ENCODE measurements around the gene LRPPRC.
"Not testable (repeated sequence)": the region's sequence is repeated elsewhere in the genome, so short reads cannot be mapped to it uniquely, and the experiment has no call there.

LRPPRC gene

DNA sequence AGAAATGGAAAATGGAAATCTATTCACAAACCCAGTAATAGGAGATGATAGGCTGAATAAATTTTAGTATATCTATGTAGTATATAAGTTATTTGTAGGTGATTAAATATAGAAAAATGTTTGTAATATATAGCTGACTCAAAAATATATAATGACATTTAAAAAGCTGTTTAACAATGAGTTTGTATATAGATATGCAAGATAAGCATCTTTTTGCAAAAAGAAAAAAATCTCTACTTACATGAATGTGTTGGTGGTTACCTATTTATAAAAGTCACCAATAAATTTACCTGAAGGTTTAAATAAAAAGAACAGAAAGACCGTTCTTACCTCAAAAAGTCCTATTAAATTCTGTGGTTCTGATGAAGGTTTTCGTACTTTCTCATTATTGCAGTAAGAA, 71.3 kb downstream of the LRPPRC start:
- H3K4me3 ChIP-seq (IDR thresholded peaks at IDR 0.05; ENCODE audit: insufficient read depth, low read depth, low read length): no peak overlapping the region
- no peak overlapping the region for H3K4me2 ChIP-seq
- no peaks in the 10 kb centered on the region for H4K20me1 ChIP-seq (ENCODE audit: insufficient read depth)
- no peaks in the 10 kb centered on the region; the same call in 1 of the 2 replicates for H3K36me3 ChIP-seq (ENCODE audit: insufficient read depth)
- H3K27me3 ChIP-seq (ENCODE audit: insufficient read depth, low read depth): no peaks in the 10 kb centered on the region
- TF ChIP-seq, protein P1, sequence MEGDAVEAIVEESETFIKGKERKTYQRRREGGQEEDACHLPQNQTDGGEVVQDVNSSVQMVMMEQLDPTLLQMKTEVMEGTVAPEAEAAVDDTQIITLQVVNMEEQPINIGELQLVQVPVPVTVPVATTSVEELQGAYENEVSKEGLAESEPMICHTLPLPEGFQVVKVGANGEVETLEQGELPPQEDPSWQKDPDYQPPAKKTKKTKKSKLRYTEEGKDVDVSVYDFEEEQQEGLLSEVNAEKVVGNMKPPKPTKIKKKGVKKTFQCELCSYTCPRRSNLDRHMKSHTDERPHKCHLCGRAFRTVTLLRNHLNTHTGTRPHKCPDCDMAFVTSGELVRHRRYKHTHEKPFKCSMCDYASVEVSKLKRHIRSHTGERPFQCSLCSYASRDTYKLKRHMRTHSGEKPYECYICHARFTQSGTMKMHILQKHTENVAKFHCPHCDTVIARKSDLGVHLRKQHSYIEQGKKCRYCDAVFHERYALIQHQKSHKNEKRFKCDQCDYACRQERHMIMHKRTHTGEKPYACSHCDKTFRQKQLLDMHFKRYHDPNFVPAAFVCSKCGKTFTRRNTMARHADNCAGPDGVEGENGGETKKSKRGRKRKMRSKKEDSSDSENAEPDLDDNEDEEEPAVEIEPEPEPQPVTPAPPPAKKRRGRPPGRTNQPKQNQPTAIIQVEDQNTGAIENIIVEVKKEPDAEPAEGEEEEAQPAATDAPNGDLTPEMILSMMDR (conservative IDR thresholded peaks at IDR 0.05; ENCODE audit: low read depth, low read length): no peak
- H3K27ac ChIP-seq: no peak overlapping the region
- no peaks in the 10 kb centered on the region for H3K4me1 ChIP-seq (ENCODE audit: low read depth, poor library complexity, severe bottlenecking)
- H3K79me2 ChIP-seq (ENCODE audit: insufficient read depth, low read depth): no peaks in the 10 kb centered on the region
- no peak overlapping the region for H3K9ac ChIP-seq
- H2AFZ ChIP-seq (ENCODE audit: low read depth): no peak overlapping the region

GRCh38 chr2:43911136-43911790, 84.5 kb downstream of the LRPPRC start:
- H3K27me3 ChIP-seq (ENCODE audit: insufficient read depth, low read depth); H3K4me1 ChIP-seq (ENCODE audit: low read depth, poor library complexity, severe bottlenecking); H3K9ac ChIP-seq; H3K4me2 ChIP-seq; H3K79me2 ChIP-seq (ENCODE audit: insufficient read depth, low read depth); H3K4me3 ChIP-seq (IDR thresholded peaks at IDR 0.05; ENCODE audit: insufficient read depth, low read depth, low read length); H2AFZ ChIP-seq (ENCODE audit: low read depth); H3K27ac ChIP-seq; H4K20me1 ChIP-seq (ENCODE audit: insufficient read depth); H3K36me3 ChIP-seq (ENCODE audit: insufficient read depth): not testable (repeated sequence)

DNA sequence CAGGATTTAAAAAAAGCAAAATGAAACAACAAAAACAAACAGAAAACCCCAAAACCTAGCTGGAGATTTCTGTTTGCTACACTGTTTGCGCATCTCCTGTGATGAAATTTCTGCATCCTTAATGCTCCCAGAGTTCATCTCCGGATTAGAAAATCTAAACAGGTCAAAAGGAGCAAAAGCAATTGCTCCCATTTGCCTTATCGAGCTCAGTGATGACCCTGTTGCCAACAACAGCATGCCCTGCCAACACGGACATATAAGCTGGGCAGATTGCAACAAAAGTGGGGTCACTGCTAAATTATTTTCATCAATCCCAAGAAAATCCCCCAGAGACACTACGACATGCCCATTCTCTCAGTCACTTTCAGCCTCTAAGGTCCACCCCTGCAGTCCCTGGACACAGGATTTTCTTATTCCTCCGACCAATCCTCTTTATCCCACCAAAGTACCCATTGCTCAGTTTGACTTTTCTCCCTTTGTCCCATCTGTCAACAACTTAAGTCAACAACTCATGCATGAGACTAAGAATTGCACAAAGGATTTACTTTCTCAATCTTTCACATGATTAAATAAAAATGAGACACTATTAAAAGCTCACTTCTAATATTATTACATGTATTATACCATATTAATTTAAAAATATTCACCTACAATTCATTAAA, 89.2 kb downstream of the LRPPRC start:
- no peak overlapping the region for H2AFZ ChIP-seq (ENCODE audit: low read depth)
- H3K36me3 ChIP-seq (ENCODE audit: insufficient read depth): no peaks in the 10 kb centered on the region; the same call in 1 of the 2 replicates
- H3K4me3 ChIP-seq (IDR thresholded peaks at IDR 0.05; ENCODE audit: insufficient read depth, low read depth, low read length): no peak overlapping the region
- no peaks in the 10 kb centered on the region; the same call in 1 of the 2 replicates for H3K27me3 ChIP-seq (ENCODE audit: insufficient read depth, low read depth)
- no peak overlapping the region for H3K4me2 ChIP-seq
- H4K20me1 ChIP-seq (ENCODE audit: insufficient read depth): no peaks in the 10 kb centered on the region
- H3K79me2 ChIP-seq (ENCODE audit: insufficient read depth, low read depth): no peaks in the 10 kb centered on the region
- TF ChIP-seq, protein P1 (conservative IDR thresholded peaks at IDR 0.05; ENCODE audit: low read depth, low read length): no peak
- H3K27ac ChIP-seq: no peak overlapping the region
- H3K9ac ChIP-seq: no peak overlapping the region
- H3K4me1 ChIP-seq (ENCODE audit: low read depth, poor library complexity, severe bottlenecking): no peaks in the 10 kb centered on the region

GRCh38 chr2:43905871-43906270, 89.9 kb downstream of the LRPPRC start:
- Histone ChIP-seq H3K27me3 (ENCODE audit: insufficient read depth, low read depth) (no peaks in the 10 kb centered on the region; the same call in 1 of the 2 replicates), H4K20me1 (ENCODE audit: insufficient read depth) (no peaks in the 10 kb centered on the region), H3K36me3 (ENCODE audit: insufficient read depth) (no peaks in the 10 kb centered on the region; the same call in 1 of the 2 replicates), H3K79me2 (ENCODE audit: insufficient read depth, low read depth) (no peaks in the 10 kb centered on the region), H3K4me2 (no peak overlapping the region), H3K4me1 (ENCODE audit: low read depth, poor library complexity, severe bottlenecking) (no peaks in the 10 kb centered on the region), H3K4me3 (IDR thresholded peaks at IDR 0.05; ENCODE audit: insufficient read depth, low read depth, low read length) (no peak overlapping the region), H3K9ac (no peak overlapping the region), H2AFZ (ENCODE audit: low read depth) (no peak overlapping the region), H3K27ac (no peak overlapping the region)
- TF ChIP-seq, protein P1 (conservative IDR thresholded peaks at IDR 0.05; ENCODE audit: low read depth, low read length): no peak

GRCh38 chr2:43905371-43905803, 90.4 kb downstream of the LRPPRC start:
- Histone ChIP-seq H2AFZ (ENCODE audit: low read depth) (no peak overlapping the region), H3K36me3 (ENCODE audit: insufficient read depth) (no peaks in the 10 kb centered on the region; the same call in 1 of the 2 replicates), H3K27ac (no peak overlapping the region), H3K4me1 (ENCODE audit: low read depth, poor library complexity, severe bottlenecking) (no peaks in the 10 kb centered on the region), H4K20me1 (ENCODE audit: insufficient read depth) (no peaks in the 10 kb centered on the region), H3K79me2 (ENCODE audit: insufficient read depth, low read depth) (no peaks in the 10 kb centered on the region), H3K9ac (no peak overlapping the region), H3K4me3 (IDR thresholded peaks at IDR 0.05; ENCODE audit: insufficient read depth, low read depth, low read length) (no peak overlapping the region), H3K4me2 (no peak overlapping the region), H3K27me3 (ENCODE audit: insufficient read depth, low read depth) (no peaks in the 10 kb centered on the region; the same call in 1 of the 2 replicates)
- TF ChIP-seq, protein P1 (conservative IDR thresholded peaks at IDR 0.05; ENCODE audit: low read depth, low read length): no peak

Measured in KMS-11 (cell line).